SKM-1 (cell line): ENCODE results near the gene HSPB3.
"Not testable (repeated sequence)": the region's sequence is repeated elsewhere in the genome, so short reads cannot be mapped to it uniquely, and the experiment has no call there.

Experiments
- DNase-seq: peaks from one replicate; lab custom pipeline; 2025; ENCODE audit not compliant: unreplicated experiment; lab: John Stamatoyannopoulos, UW

The HSPB3 gene, protein sequence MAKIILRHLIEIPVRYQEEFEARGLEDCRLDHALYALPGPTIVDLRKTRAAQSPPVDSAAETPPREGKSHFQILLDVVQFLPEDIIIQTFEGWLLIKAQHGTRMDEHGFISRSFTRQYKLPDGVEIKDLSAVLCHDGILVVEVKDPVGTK

DNA sequence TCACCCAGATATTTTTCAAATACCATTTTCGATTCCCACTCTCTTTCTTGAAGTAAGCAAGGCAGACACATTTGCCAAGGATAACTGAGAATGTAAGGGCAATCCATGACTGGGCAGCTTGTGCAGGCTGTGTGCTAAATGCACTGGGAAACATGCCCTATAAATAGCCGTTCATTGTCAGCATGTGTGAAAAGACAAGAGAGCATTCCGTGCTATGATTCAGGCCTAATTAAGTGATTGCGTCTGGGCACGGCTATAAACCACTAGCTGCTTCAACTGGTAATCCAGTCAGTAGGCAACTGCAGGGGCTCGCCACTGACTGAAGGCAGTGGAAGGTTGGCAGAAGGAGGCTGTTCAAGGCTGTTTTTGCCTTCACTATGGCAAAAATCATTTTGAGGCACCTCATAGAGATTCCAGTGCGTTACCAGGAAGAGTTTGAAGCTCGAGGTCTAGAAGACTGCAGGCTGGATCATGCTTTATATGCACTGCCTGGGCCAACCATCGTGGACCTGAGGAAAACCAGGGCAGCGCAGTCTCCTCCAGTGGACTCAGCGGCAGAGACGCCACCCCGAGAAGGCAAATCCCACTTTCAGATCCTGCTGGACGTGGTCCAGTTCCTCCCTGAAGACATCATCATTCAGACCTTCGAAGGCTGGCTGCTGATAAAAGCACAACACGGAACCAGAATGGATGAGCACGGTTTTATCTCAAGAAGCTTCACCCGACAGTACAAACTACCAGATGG, at the start of gene HSPB3:
HSPB3 (plus strand) TSS at position 287 of the 745 bp plus-strand sequence; CDS start at position 378, 91 bp downstream.
- DNase-seq = no peak

DNA sequence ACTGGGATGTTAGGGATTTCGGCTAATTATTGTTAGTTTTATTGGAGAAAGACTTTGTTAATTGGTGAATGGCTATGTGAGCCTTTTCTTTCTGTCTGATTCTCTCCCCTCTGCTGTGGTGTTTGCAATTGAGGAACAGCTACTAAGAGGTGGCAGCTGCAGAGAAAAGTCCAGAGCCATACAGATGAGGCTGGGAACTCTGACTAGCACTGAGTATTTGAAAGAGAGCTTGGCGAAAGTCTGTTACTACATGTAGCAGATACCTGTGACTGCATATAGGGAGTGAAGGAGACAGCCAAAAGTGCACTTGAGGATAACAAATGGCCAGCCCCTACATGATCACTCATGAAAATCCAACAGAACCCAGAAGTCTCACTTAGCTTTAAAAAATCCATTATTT, 44.3 kb upstream of the HSPB3 start:
- no peak for DNase-seq

DNA sequence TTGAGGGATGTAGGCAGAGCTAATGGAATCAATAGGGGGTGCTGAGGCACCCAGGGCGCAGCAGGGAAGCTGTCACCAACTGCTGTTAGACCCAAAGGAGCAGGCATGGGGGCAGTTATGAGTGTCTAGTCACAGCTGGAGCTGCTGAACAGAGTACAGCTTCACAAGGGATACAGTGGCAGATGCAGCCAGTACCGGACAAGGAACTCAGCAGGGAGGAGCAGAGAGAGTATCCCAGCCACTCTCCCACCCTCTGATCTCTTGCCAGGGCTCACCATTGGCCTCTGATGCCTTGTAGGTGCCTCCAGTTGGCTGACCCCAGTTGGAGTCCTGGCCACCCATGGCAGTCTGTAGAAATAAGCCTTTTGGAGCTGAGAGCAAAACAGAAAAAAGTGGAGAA, 42.6 kb upstream of the HSPB3 start:
- no peak for DNase-seq

DNA sequence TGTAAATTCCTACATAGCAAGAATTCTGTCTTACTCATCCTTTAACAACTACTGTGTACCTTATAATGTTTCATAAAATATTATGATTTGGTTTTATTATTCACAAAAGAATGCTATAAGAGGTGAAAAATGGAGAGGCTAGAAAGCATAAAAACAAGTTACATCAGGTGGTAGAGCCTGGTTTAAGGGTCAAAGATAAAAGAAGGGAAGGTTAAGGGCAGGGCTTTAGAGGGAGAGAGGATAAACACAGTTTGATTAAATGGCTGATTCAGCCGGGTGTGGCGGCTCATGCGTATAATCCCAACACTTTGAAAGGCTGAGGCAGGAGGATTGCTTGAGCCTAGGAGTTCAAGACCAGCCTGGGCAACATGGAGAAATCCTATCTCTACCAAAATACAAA, 40.4 kb upstream of the HSPB3 start:
- no peak for DNase-seq

DNA sequence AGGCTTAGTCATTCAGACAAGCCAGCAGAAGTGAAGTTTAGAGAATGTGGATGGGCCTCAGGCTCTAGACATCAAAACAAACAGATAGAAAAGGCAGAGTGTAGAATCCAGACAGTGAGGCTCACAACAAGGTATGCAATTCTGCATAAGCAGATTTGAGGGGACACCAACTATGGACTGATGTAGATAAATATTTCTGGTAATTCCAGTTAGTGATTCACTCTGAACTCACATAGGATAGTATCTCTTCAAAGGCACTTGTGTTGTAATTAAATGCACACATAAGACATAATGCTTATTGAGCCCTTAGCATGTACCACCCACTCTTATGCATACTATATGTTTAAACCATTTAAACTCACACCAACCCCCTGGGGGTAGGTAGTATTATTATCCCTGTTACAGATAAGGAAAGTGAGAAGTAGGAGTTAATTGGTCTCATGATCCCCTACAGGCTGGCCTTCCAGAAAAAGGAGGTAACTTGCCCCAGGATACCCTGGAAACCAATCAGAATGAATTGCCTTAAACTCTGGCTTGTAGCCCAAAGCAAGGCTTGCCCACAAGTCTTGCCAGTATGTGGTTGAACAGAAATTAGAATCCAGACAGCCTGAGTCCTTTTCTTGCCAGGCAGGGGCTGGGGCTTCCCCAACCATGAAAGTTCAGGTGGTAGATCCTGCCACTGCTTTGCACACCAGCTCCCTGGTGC, 39.5 kb upstream of the HSPB3 start:
- no peak for DNase-seq

DNA sequence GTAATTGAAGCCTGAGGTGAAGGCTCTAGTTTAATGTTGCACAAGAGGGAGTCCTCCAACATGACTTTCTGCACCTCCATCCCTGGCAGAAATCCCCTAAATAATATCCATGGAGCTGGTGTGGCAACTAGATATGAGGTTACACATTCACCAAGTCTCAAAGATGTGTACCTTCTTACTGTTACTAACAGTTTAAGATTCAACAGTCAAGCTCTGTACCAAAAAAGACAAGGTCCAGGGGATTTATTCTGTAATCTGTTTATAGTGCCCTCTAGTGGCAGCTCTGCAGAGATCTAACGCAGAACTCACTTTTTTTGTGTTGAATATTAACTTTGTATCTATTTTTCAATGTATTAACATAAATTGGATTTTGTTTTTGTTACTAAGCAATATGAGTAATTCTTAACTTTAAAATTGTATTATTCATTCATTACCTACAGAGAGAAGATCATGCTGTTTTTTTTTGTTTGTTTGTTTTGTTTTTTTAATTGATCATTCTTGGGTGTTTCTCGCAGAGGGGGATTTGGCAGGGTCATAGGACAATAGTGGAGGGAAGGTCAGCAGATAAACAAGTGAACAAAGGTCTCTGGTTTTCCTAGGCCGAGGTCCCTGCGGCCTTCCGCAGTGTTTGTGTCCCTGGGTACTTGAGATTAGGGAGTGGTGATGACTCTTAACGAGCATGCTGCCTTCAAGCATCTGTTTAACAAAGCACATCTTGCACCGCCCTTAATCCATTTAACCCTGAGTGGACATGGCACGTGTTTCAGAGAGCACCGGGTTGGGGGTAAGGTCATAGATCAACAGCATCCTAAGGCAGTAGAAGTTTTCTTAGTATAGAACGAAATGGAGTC, 35.7 kb upstream of the HSPB3 start:
- DNase-seq = peak; percentile 53

DNA sequence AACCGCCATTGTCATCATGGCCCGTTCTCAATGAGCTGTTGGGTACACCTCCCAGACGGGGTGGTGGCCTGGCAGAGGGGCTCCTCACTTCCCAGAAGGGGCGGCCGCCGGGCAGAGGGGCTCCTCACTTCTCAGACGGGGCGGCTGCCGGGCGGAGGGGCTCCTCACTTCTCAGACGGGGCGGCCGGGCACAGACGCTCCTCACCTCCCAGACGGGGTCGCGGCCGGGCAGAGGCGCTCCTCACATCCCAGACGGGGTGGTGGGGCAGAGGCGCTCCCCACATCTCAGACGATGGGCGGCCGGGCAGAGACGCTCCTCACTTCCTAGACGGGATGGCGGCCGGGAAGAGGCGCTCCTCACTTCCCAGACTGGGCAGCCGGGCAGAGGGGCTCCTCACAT, 35.0 kb upstream of the HSPB3 start:
- DNase-seq = not testable (repeated sequence)

DNA sequence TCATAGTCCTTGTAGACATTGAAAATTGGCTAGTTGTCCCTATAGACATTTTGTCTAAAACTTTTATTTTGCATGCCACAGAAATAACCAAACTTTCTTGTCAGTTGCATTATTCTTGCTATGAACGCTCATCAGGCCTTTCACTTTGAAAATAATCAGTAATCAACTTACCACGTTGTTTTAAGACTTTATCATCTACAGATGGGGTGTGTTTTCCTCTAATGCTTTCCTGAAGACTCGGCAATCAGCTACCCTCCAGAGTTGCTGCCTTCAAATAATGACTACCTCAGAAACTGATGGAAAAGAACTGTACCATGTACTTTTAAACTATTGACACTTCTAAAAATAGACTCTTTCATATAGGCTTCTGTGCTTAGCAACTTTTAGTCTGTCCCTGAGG, 33.5 kb upstream of the HSPB3 start:
- DNase-seq = no peak

DNA sequence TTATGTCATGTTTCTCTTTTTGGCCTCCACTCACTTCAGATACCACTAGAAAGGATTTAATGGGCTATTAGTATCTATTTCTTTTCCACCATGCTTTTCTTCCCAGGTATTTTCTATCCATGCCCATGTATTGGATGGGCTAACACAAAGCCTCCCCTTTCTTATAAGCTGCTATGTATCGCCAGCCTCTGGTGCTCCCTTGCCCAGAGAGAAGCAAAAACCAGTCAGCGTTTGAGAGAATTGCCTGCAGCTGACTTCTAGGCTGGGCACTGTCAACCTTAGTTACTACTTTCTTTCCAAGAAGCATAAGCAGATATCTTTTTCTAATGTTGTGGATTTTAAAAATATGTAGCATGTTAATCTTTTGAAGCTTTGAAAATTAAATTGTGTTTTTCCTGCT, 30.2 kb upstream of the HSPB3 start:
- no peak for DNase-seq

DNA sequence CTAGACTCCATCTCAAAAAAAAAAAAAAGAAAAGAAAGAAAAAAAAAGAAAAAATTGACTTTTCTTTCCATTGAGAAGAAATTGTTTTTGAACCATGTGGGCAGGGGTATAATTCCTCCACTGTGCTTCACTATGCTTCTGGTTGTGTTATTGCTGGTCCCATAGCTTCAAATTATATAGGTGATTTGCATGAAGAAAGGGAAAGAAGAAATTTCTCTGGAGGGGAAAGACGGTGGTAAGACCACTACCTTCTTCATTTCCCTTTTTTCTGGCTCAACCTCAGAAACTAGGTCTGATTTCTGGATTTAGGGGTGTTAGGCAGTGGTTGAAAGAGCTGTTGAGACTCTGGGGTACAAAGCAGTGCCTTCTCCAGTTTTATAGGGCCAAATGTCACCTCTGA, 29.3 kb upstream of the HSPB3 start:
- no peak for DNase-seq

DNA sequence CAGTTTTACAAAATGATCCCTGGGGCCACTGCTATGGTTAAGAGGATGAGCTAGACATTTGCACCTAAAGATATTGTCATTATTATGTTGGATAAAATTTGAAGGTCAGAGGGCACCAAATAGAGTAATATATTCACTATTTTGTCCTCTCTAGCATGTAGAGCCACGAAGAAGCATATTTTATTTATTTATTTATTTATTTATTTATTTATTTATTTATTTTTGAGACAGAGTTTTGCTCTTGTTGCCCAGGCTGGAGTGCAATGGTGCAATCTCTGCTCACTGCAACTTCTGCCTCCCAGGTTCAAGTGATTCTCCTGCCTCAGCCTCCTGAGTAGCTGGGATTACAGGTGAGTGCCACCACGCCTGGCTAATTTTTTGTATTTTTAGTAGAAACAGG, 20.8 kb upstream of the HSPB3 start:
- not testable (repeated sequence) for DNase-seq

DNA sequence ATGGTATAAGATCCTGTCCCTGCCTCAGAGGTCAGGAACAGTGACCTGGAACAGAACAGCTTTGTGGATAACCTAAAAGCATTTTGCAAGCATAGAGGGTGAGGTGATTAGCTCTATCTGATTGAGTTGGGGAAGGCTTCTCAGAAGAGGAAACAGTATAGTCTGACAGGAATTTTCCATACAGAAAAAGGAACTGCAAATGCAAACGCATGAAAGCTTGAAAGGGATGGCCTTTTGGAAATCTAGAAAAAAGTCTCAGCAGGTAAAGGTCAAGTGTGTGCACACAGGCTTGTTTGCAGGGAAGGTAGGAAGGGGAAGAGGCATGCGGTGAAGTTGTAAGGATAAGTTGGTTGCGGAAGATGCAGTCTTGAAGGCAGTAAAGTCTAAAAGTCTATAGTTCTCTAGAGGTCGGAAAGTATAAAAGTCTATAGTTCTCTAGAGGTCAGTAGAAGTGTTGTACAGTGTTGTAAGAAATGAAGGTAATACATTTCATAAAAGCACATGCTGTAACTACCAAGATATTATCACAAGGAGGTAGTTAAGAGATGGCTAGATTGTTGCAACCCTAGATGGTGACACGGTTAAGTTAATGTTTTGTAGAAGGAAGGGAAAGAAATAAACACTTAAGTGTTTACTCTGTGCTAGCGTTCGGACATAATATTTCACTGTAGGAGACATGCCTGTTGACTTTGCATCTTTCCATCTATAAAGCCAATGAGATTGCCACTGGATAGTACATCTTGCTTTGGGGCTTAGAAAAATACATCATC, 16.7 kb upstream of the HSPB3 start:
- DNase-seq = peak; percentile 53

DNA sequence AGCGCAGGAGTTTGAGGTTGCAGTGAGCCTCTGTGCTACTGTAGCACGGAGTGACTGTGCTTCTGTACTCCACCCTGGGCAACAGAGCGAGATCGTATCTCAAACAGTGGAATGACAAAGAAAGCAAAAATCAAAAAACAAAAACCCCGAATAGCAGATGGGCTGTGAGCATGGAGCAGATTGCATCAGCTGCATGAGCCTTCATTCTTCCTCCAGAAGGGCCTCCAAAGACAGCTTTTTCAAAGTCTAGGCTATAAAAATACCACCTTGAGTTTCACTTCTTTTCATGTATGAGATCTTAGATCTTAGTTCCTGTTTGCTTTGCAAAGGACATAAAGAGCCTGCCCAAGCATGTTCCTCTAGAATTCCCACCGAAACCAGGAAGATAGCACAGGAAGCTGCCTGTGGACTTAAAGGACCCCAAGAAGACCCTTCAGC, 15.0 kb upstream of the HSPB3 start:
- peak; percentile 11 for DNase-seq

DNA sequence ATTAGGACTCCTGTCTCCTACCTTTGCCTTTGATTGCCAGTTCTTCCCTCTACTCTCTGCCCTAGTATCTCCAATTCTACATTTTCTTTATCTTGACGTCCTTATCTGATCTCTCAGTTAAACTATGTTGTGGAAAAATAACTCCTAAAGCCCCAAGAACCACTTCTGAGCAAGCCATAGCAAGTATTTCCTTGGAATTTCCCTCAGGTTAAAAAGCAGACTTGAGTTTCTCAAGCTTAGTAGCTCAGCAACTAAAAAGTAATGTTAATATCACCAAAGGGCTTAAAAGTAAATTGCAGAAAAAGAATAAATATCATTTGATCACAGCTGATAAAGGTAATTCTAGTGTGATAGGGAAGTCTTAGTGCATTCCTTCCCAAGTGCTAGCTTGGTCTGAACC, 13.2 kb upstream of the HSPB3 start:
- no peak for DNase-seq

DNA sequence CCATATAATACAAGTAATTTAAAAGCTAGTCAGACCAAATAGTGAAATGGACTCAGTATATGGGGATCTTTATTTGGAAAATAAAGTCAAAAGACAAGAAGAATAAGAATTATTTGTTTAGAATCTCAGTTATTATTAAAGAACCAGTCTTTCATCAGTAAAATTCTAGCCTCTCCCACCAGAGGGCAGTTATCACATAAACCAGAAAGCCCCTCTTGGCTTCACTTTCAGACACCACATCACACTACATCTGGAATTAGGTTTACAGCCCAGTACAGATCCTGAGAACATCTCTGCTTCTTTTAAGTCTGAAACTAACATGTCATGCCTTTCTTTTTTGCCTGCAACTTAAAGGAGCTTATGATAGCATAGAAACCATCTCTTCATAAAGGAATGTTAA, 12.2 kb upstream of the HSPB3 start:
- DNase-seq = no peak

DNA sequence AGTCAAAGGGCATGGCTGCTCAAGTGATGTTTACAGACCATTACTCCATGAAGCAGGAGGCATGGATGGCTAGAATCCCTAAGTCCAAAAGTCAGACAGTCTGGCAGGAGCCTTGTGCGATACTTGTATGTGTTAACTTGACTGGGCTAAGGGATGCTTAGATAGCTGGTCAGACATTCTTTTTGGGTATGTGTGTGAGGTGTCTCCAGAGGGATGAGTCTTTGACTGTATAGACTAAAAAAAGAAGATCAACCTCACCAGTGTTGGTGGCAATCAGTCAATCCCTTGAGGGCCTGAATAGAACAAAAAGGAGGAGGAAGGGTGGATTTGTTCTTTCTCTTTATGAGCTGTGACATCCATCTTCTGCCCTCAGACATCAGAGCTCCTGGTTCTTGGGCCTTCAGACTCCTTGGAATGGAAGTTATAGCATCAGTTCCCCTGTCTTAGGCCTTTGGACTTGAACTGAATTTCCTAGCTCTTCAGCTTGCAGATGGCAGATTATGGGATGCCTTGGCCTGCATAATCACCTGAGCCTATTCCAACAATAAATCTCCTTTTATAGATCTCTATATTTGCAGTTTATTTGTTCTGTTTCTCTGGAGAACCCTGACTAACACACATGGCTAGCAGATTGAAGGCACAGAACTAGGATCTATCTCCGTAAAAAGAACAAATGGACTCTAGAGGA, 9.7 kb upstream of the HSPB3 start:
- no peak for DNase-seq

DNA sequence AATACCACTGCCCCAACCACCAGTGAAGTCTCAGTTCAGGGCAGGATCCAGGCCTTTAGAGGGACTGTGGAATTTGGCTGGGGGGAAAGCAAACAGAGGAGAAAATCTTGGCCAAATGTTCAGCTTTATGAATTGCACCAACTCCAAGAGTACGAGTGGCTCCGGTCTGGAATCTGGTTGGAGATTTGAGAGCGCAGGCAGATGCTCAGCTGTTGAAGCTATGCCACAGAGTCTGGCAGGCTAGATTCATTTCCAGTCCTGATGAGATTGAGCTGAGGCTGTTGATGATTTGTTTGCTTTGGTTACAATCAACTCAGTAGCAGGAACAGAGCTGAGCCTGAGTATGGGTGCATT, 9.1 kb upstream of the HSPB3 start:
- DNase-seq = no peak

DNA sequence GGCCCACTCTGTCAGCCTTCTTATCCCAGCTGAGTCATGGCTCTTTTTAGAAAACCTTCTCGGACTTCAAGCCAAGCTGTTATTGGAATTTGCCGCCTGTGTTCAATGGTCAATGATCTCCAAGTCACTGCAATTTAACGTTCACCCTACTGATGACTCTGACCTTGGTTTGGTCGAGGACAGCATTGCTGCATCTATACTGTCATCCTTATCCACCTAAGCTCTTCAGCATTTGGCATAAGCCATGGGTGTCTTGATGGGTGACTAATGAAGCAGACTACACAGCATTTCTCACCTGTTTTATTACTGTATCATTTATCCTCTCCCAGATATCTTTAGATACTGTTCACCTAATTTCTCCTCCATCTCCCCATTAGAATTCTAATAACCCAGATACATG, 5.6 kb upstream of the HSPB3 start:
- no peak for DNase-seq

DNA sequence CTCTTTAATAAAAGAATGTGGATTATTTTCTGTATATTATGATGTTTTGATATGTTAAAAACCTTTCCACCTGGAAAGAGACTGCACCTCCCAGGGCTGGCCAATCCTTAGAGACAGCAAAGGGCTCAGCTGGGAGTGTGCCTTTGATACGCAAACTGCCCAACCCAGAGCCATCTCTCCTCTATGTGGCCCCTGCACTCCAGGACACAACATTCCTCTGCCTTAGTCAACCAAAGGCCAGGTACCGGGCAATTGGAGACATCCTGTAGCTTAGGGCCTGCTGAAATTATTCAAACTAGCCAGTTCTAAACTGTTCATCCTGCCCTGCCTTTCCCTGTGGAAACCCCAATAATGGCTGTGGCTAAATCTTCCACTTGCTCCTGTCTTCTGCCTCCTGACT, 5.0 kb upstream of the HSPB3 start:
- no peak for DNase-seq

DNA sequence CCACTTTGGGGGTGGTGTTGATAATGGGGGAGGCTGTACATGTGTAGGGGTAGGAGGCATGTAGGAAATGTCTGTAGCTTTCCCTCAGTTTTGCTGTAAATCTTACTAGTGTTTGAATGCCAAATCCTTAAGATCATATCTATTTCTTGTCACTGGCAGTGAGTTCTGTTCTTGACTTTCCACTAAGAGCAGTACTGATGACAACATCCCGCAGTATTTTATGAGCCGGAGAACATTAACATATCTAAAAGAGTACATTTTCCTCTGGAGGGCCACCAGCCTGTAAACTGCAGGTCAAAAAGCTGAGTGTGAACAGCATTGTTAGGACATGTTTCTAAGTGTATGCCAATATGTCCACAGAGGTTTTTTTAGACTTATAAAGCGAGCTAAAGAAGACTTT, 2.5 kb upstream of the HSPB3 start:
- DNase-seq = no peak
